Measurements from ENCODE around the gene DUSP1. TPM values are rescaled to one million over a fixed set of nuclear protein-coding genes. Genes with fewer than 3 reads are reported as not detected.

The DUSP1 gene
- total RNA-seq, 1 donor from 2014 or later: 1,666 TPM

- no peak for DNase-seq (ENCODE audit: low spot score)
Observed at GRCh38 chr5:172727551-172727950, 43.4 kb downstream of the DUSP1 start.

GRCh38 chr5:172726966-172727365 is 44.0 kb downstream of the DUSP1 start:
- DNase-seq (ENCODE audit: low spot score): no peak

GRCh38 chr5:172725785-172726184 is 45.2 kb downstream of the DUSP1 start:
- DNase-seq (ENCODE audit: low spot score): no peak

GRCh38 chr5:172725273-172725672 is 45.7 kb downstream of the DUSP1 start:
- no peak for DNase-seq (ENCODE audit: low spot score)

GRCh38 chr5:172724242-172725183 is 46.5 kb downstream of the DUSP1 start:
- no peak for DNase-seq (ENCODE audit: low spot score)

- DNase-seq (ENCODE audit: low spot score): no peak
Observed at GRCh38 chr5:172723508-172723907, 47.5 kb downstream of the DUSP1 start.

GRCh38 chr5:172722327-172722815 is 48.6 kb downstream of the DUSP1 start:
- DNase-seq (ENCODE audit: low spot score): no peak

GRCh38 chr5:172721455-172722326 is 49.3 kb downstream of the DUSP1 start:
- no peak for DNase-seq (ENCODE audit: low spot score)

- no peak for DNase-seq (ENCODE audit: low spot score)
Observed at GRCh38 chr5:172720655-172721054, 50.3 kb downstream of the DUSP1 start.

- DNase-seq (ENCODE audit: low spot score): no peak
Observed at GRCh38 chr5:172719211-172719610, 51.8 kb downstream of the DUSP1 start.

- no peak for DNase-seq (ENCODE audit: low spot score)
Observed at GRCh38 chr5:172718527-172719114, 52.4 kb downstream of the DUSP1 start.

Other genes starting within 250 kb of the DUSP1 start
- 35.8 TPM for gene NEURL1B, start 129.9 kb downstream of the DUSP1 start, total RNA-seq
- 201 TPM for gene ERGIC1, start 63.1 kb upstream of the DUSP1 start, total RNA-seq
- gene RPL26L1, start 188.2 kb upstream of the DUSP1 start, total RNA-seq: 28.2 TPM
- 319 TPM for gene ATP6V0E1, start 212.6 kb upstream of the DUSP1 start, total RNA-seq